Measurements from ENCODE around the gene POMGNT2.

Gene POMGNT2

DNA sequence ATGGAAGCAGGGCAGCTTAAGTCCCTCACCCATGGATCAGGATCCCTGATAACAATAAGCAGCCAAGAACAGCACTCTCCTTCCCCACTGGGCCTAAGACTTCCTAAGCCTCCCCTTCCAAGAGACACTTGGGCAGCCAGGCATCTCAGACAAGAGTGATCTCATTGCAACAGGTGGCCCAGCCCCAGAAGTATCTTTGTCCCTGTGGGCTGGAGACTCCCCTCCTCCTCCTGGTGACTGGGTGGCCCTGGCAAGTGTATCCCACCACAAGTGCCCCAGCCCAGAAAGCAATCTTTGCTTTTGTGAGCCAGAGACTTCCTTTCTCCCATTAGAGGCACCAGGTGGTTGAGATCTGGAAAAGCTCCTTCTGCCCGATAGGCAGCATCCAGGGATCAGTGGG, 40.7 kb upstream of the POMGNT2 start:
- TF ChIP-seq, protein P1, sequence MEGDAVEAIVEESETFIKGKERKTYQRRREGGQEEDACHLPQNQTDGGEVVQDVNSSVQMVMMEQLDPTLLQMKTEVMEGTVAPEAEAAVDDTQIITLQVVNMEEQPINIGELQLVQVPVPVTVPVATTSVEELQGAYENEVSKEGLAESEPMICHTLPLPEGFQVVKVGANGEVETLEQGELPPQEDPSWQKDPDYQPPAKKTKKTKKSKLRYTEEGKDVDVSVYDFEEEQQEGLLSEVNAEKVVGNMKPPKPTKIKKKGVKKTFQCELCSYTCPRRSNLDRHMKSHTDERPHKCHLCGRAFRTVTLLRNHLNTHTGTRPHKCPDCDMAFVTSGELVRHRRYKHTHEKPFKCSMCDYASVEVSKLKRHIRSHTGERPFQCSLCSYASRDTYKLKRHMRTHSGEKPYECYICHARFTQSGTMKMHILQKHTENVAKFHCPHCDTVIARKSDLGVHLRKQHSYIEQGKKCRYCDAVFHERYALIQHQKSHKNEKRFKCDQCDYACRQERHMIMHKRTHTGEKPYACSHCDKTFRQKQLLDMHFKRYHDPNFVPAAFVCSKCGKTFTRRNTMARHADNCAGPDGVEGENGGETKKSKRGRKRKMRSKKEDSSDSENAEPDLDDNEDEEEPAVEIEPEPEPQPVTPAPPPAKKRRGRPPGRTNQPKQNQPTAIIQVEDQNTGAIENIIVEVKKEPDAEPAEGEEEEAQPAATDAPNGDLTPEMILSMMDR (IDR thresholded peaks at IDR 0.05) = no peak
- H3K4me3 ChIP-seq (ENCODE audit: low read depth in 1 of 2, low read length in 1 of 2) = no peak overlapping the region

DNA sequence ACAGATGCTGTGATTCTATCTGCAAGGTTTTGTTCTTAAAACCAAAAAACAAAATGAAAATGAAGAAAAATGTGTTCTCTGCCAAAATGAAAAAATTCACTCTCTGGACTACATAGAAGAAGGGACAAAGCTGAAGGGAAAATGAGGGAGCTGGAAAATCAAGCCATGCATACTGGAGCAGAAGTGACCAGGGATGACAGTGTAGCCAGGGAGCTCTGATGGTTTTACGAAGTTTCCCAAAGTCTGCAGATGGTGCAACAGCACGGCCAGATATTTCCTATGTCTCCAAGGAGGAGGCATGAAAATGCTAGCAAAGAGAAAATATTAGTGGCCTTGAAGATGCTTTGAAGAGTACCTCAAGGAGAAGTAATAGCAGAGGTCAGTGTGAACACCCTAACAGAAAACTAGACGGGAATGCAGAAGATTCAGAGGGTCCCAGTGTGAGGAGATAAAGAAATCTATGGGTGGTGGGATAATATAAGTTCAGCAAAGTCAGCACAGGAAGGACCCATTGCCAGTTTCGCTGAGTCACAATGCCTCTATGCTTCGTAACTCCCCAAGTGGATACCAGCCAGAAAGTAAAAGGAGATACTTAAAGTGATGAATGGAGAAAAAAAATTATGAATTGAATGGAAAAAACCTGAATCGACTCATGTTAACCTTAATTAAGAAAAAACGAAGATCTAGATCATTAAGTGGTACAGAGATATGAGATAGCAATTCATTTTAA, 39.0 kb upstream of the POMGNT2 start:
- no peak overlapping the region for H3K4me3 ChIP-seq (ENCODE audit: low read depth in 1 of 2, low read length in 1 of 2)
- H3K4me1 ChIP-seq (ENCODE audit: control insufficient read depth in 1 of 2, insufficient read depth in 1 of 2, low read depth in 1 of 2, low read length in 1 of 2) = no peaks in the 10 kb centered on the region
- no peaks in the 10 kb centered on the region for H3K27me3 ChIP-seq
- no peaks in the 10 kb centered on the region for H3K9me3 ChIP-seq
- no peaks in the 10 kb centered on the region for H3K36me3 ChIP-seq
- H3K27ac ChIP-seq = no peak overlapping the region
- TF ChIP-seq, protein P1 (IDR thresholded peaks at IDR 0.05) = no peak

More for the DNA sequence above, 40.7 kb upstream of the POMGNT2 start:
- H3K27ac ChIP-seq = no peak overlapping the region
- H3K9me3 ChIP-seq = no peaks in the 10 kb centered on the region
- no peaks in the 10 kb centered on the region for H3K4me1 ChIP-seq (ENCODE audit: control insufficient read depth in 1 of 2, insufficient read depth in 1 of 2, low read depth in 1 of 2, low read length in 1 of 2)
- peaks cover 12% of the 10 kb centered on the region for H3K27me3 ChIP-seq
- no peaks in the 10 kb centered on the region for H3K36me3 ChIP-seq

DNA sequence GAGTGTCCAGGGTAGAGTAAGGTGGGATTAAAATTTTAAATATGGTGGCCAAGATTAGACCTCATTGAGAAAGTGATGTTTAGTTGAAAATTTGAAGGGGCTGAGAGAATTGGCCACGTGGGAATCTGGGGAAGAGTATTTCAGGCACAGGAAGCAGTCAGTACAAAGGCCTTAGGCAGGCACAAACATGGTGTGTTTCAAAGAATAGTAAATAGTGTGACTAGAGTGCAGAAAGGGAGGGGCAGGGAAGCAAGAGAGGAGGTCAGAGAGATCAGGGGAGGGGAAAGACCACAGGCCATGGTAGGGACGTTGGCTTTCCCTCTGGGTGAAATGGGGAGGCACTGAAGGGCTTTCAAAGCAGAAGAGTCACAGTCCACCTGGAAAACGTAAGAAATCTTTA, 36.6 kb upstream of the POMGNT2 start:
- TF ChIP-seq, protein P1 (IDR thresholded peaks at IDR 0.05) = no peak

DNA sequence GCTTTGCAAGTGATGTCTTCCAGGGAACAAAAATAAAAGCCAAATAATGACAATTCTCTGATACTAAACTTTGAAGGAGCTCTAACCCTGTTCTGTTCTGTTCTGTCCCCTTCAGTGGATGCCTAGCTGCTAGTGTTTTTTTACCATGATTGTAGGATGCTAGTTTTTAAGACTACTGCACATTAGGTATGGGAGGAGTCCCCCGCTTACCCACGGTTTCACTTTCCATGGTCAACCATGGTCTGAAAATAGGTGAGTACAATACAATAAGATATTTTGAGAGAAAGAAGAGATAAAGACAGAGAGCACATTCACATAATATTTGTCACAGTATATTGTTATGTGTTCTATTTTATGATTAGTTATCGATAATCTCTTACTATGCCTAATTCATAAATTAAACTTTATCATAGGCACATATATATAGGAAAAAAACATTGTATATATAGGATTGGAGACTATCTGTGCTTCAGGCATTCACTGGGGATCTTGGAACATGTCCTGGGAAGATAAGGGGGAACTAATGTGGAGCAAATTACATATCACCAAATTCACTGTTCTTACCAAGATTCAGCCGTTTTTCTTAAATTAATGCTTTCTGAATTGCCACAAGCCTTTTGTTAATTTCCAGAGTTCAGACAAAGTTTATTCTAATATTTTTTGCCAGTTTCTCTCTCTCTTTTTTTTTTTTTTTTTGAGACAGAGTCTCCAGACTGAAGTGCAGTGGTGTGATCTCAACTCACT, 32.8 kb upstream of the POMGNT2 start:
- H3K27ac ChIP-seq = no peak overlapping the region
- H3K36me3 ChIP-seq = no peaks in the 10 kb centered on the region
- TF ChIP-seq, protein P1 (IDR thresholded peaks at IDR 0.05) = no peak
- no peaks in the 10 kb centered on the region for H3K27me3 ChIP-seq
- H3K4me3 ChIP-seq (ENCODE audit: low read depth in 1 of 2, low read length in 1 of 2) = no peak overlapping the region
- no peaks in the 10 kb centered on the region for H3K9me3 ChIP-seq
- H3K4me1 ChIP-seq (ENCODE audit: control insufficient read depth in 1 of 2, insufficient read depth in 1 of 2, low read depth in 1 of 2, low read length in 1 of 2) = no peaks in the 10 kb centered on the region

More for the DNA sequence above, 36.6 kb upstream of the POMGNT2 start:
- Histone ChIP-seq H3K27ac (no peak overlapping the region), H3K4me1 (ENCODE audit: control insufficient read depth in 1 of 2, insufficient read depth in 1 of 2, low read depth in 1 of 2, low read length in 1 of 2) (no peaks in the 10 kb centered on the region), H3K27me3 (no peaks in the 10 kb centered on the region), H3K4me3 (ENCODE audit: low read depth in 1 of 2, low read length in 1 of 2) (no peak overlapping the region), H3K9me3 (no peaks in the 10 kb centered on the region), H3K36me3 (no peaks in the 10 kb centered on the region)

DNA sequence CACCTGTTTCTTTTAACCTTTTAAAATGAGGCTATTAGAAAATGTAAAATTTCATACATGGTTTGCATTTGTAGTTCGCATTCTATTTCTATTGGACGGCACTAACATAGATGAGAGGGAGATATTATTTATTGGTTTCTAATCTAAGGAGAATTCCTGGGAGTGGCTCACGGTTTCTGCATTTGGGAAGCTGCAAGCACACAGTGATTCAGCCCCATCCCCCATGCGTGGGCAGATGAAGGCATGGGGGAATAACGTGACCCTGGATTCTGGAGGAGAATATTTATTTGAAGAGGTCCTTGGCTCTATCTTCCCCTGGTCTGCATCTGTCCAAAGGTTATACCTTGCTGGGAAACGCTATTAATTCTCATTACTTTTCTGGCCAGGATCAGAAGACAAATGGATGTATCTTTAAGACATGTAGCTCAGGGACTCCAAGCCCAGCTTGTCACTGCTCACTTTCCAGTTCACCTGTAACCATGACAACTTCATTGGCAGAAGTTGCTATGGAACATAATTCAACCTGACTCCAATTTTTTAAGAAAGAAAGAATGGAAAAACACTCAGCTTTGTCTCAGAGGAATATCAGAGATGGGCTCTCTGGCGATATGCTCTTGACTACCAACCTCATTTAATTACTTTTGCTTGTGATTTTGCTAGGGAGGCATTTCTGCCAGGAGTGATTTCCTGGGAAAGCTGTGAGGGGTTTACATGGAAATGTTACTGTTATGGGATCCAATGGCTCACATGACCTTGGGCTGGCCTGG, 27.2 kb upstream of the POMGNT2 start:
- TF ChIP-seq, protein P1 (IDR thresholded peaks at IDR 0.05) = no peak
- Histone ChIP-seq H3K27me3 (no peaks in the 10 kb centered on the region), H3K9me3 (no peaks in the 10 kb centered on the region), H3K4me1 (ENCODE audit: control insufficient read depth in 1 of 2, insufficient read depth in 1 of 2, low read depth in 1 of 2, low read length in 1 of 2) (no peaks in the 10 kb centered on the region), H3K36me3 (no peaks in the 10 kb centered on the region), H3K27ac (no peak overlapping the region), H3K4me3 (ENCODE audit: low read depth in 1 of 2, low read length in 1 of 2) (no peak overlapping the region)

Measured in neutrophil (primary cell).